ENCODE results near the gene SEC14L5.
"Not testable (repeated sequence)": the region's sequence is repeated elsewhere in the genome, so short reads cannot be mapped to it uniquely, and the experiment has no call there.

SEC14L5 gene

GRCh38 chr16:4949986-4950385 lies 8.1 kb upstream of the SEC14L5 start:
- no peak for DNase-seq (ENCODE audit: low read depth in 3 of 3, low spot score in 1 of 3)

GRCh38 chr16:4951583-4951982 lies 6.5 kb upstream of the SEC14L5 start:
- DNase-seq (ENCODE audit: low read depth in 3 of 3, low spot score in 1 of 3), result not testable (repeated sequence)

GRCh38 chr16:4954714-4955113 lies 3.4 kb upstream of the SEC14L5 start:
- DNase-seq (ENCODE audit: low read depth in 3 of 3, low spot score in 1 of 3), result no peak

- DNase-seq (ENCODE audit: low read depth in 3 of 3, low spot score in 1 of 3), result no peak
Observed at GRCh38 chr16:4957420-4957719, 760 bp upstream of the SEC14L5 start.

GRCh38 chr16:4958510-4959438 lies 644 bp downstream of the SEC14L5 start:
- DNase-seq (ENCODE audit: low read depth in 3 of 3, low spot score in 1 of 3), result no peak

GRCh38 chr16:4960579-4960978 lies 2.4 kb downstream of the SEC14L5 start:
- DNase-seq (ENCODE audit: low read depth in 3 of 3, low spot score in 1 of 3), result no peak

GRCh38 chr16:4962716-4963115 lies 4.6 kb downstream of the SEC14L5 start:
- DNase-seq (ENCODE audit: low read depth in 3 of 3, low spot score in 1 of 3), result no peak

GRCh38 chr16:4963527-4963926 lies 5.4 kb downstream of the SEC14L5 start:
- DNase-seq (ENCODE audit: low read depth in 3 of 3, low spot score in 1 of 3), result not testable (repeated sequence)

- no peak for DNase-seq (ENCODE audit: low read depth in 3 of 3, low spot score in 1 of 3)
Observed at GRCh38 chr16:4966736-4967453, 8.8 kb downstream of the SEC14L5 start.

- not testable (repeated sequence) for DNase-seq (ENCODE audit: low read depth in 3 of 3, low spot score in 1 of 3)
Observed at GRCh38 chr16:4968278-4968677, 10.1 kb downstream of the SEC14L5 start.

GRCh38 chr16:4968879-4969483 lies 10.9 kb downstream of the SEC14L5 start:
- no peak for DNase-seq (ENCODE audit: low read depth in 3 of 3, low spot score in 1 of 3)

GRCh38 chr16:4970010-4970409 lies 11.9 kb downstream of the SEC14L5 start:
- no peak for DNase-seq (ENCODE audit: low read depth in 3 of 3, low spot score in 1 of 3)

GRCh38 chr16:4972938-4973587 lies 14.9 kb downstream of the SEC14L5 start:
- DNase-seq (ENCODE audit: low read depth in 3 of 3, low spot score in 1 of 3), result no peak

- DNase-seq (ENCODE audit: low read depth in 3 of 3, low spot score in 1 of 3), result no peak
Observed at GRCh38 chr16:4976079-4976478, 17.9 kb downstream of the SEC14L5 start.

- DNase-seq (ENCODE audit: low read depth in 3 of 3, low spot score in 1 of 3), result no peak
Observed at GRCh38 chr16:4976611-4977145, 18.5 kb downstream of the SEC14L5 start.

- DNase-seq (ENCODE audit: low read depth in 3 of 3, low spot score in 1 of 3), result no peak
Observed at GRCh38 chr16:4979164-4979563, 21.0 kb downstream of the SEC14L5 start.

- DNase-seq (ENCODE audit: low read depth in 3 of 3, low spot score in 1 of 3), result no peak
Observed at GRCh38 chr16:4979736-4980660, 21.9 kb downstream of the SEC14L5 start.

- DNase-seq (ENCODE audit: low read depth in 3 of 3, low spot score in 1 of 3), result no peak
Observed at GRCh38 chr16:4980691-4981090, 22.6 kb downstream of the SEC14L5 start.

GRCh38 chr16:4981473-4981872 lies 23.3 kb downstream of the SEC14L5 start:
- DNase-seq (ENCODE audit: low read depth in 3 of 3, low spot score in 1 of 3), result no peak

Data from stimulated activated CD4-positive, alpha-beta T cell treated with anti-CD3 and anti-CD28 coated beads, TNF-alpha, amount 100 ng/mL, for 1 hour (primary cell).